Activated CD8-positive, alpha-beta T cell treated with anti-CD3 and anti-CD28 coated beads, Interleukin-2, amount 10 ng/mL, durations not matched to agents 7 days and 5 days (primary cell): ENCODE measurements around the gene SEPTIN2. TPM values are rescaled to one million over a fixed set of nuclear protein-coding genes. Genes with fewer than 3 reads are reported as not detected.
"Not testable (repeated sequence)": the region's sequence is repeated elsewhere in the genome, so short reads cannot be mapped to it uniquely, and the experiment has no call there.

Experiments used
- ATAC-seq: fragments of 150-1000 bp; cut with Tn5 transposase; one replicate; pipeline ENCODE4 v1.10.0; 2021; ENCODE audit warnings: moderate library complexity
- CTCF ChIA-PET: fragments of 350-600 bp; sonication (Branson Sonifier 250); formaldehyde crosslinking; loops from one replicate; lab custom pipeline; 2021; ENCODE audit warnings: antibody characterized with exemption; lab: Charles Lee
- POLR2A ChIA-PET: fragments of 350-600 bp; sonication (Branson Sonifier 250); formaldehyde crosslinking; loops from one replicate; lab custom pipeline; 2021; ENCODE audit warnings: antibody characterized with exemption; lab: Charles Lee
- DNase-seq: peaks from one replicate; pipeline ENCODE4 v3.0.0-alpha.2; 2020
- H3K27ac Mint-ChIP-seq: one replicate; pipeline ENCODE4 v1.8.0; 2021; ENCODE audit warnings: mild to moderate bottlenecking, mixed read lengths
- H3K27me3 Mint-ChIP-seq: one replicate; pipeline ENCODE4 v1.8.0; 2021; ENCODE audit warnings: low read depth, mixed read lengths
- H3K36me3 Mint-ChIP-seq: one replicate; pipeline ENCODE4 v1.8.0; 2021; ENCODE audit warnings: low read depth, mixed read lengths
- H3K4me1 Mint-ChIP-seq: one replicate; pipeline ENCODE4 v1.8.0; 2021; ENCODE audit warnings: low read depth, mixed read lengths
- H3K4me3 Mint-ChIP-seq: one replicate; pipeline ENCODE4 v1.8.0; 2021; ENCODE audit warnings: mild to moderate bottlenecking, mixed read lengths
- H3K9me3 Mint-ChIP-seq: one replicate; pipeline ENCODE4 v1.8.0; 2022; ENCODE audit warnings: mixed read lengths; ENCODE audit not compliant: insufficient read depth
- total RNA-seq, 2 experiments: library from RNA; stranded (reverse); gene quantifications; one replicate each; pipeline ENCODE4 v1.2.3, GENCODE V29; 2021

Gene SEPTIN2
- total RNA-seq, 2 experiments from 2014 or later = 247 TPM

DNA sequence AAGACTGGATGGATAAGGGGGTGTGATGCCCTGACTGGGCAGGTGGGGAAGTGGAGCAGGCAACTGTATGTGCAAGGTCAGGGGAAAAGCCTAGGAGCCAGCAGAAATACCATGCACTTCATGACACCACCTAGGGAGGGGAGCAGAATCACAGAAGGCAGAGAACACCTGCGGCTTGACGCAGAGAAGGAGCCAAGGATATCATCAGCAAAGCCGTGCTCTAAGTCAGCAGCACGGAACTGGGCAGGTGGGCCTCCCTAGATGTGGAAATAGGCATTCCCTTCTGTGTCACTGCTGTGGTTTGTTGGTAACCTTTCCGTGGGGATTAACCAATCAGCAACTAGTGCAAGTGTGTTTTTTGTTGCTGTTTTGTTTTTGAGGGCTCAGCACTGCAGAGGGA lies 41.6 kb upstream of the SEPTIN2 start:
- H3K4me3 Mint-ChIP-seq = no peak overlapping the region
- ChIA-PET POLR2A (no interaction called here), CTCF (no interaction called here)
- peaks cover 12% of the 10 kb centered on the region for H3K9me3 Mint-ChIP-seq
- H3K27ac Mint-ChIP-seq = no peak overlapping the region
- H3K36me3 Mint-ChIP-seq = peaks cover 32% of the 10 kb centered on the region
- peaks cover 24% of the 10 kb centered on the region for H3K4me1 Mint-ChIP-seq
- DNase-seq (no peak), ATAC-seq (no peak)
- H3K27me3 Mint-ChIP-seq = no peaks in the 10 kb centered on the region

DNA sequence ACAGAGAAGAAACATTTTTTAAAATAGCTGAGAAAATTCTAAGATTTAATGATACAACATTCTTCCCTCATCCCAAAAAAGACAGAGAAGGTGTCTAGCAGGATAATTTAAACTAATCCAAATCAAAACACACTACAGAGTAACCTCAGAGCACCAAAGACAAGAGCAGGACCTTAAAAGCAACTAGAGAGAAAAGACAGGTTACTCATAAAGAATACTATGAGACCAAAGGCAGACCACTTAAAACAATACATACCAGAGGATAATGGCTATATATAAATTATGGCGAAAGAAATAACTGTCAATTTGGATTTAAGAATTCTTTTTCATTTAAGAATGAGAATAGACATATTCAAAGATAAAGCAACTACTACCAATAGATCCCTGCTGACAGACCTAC lies 40.2 kb upstream of the SEPTIN2 start:
- H3K36me3 Mint-ChIP-seq = peaks cover 31% of the 10 kb centered on the region
- ATAC-seq (no peak), DNase-seq (no peak)
- CTCF ChIA-PET = interaction anchor here (0.8 kb wide), 1 partner anchor 8 kb away, joined by 3 read pairs; no protein-coding TSS in a partner anchor
- H3K4me3 Mint-ChIP-seq = no peak overlapping the region
- no peak overlapping the region for H3K27ac Mint-ChIP-seq
- H3K4me1 Mint-ChIP-seq = peaks cover 26% of the 10 kb centered on the region
- peaks cover 12% of the 10 kb centered on the region for H3K9me3 Mint-ChIP-seq
- H3K27me3 Mint-ChIP-seq = no peaks in the 10 kb centered on the region
- POLR2A ChIA-PET = no interaction called here

DNA sequence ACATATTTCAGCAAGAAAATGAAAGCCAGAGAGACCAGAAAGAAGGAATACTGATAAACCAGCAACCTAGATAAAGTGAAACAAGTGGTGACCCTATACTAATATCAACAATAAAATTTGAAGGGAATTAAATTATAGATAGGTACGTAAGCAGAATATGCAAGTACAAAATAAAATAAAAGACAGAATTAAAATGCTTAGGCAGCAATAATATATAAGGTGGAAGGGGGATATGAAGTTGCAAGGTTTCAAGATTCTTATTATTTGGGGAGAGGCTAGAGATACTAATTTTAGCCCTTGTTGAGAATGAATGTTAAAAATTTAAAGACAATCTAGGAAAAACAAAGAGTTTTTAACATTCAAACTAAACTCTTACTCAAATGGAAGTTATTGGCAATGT lies 39.8 kb upstream of the SEPTIN2 start:
- Mint-ChIP-seq H3K4me1 (peaks cover 25% of the 10 kb centered on the region), H3K27ac (no peak overlapping the region), H3K9me3 (peaks cover 12% of the 10 kb centered on the region), H3K36me3 (peaks cover 31% of the 10 kb centered on the region), H3K4me3 (no peak overlapping the region), H3K27me3 (no peaks in the 10 kb centered on the region)
- ATAC-seq = no peak
- ChIA-PET POLR2A (no interaction called here), CTCF (interaction anchor here (0.8 kb wide), 1 partner anchor 8 kb away, joined by 3 read pairs; no protein-coding TSS in a partner anchor)
- DNase-seq = no peak

DNA sequence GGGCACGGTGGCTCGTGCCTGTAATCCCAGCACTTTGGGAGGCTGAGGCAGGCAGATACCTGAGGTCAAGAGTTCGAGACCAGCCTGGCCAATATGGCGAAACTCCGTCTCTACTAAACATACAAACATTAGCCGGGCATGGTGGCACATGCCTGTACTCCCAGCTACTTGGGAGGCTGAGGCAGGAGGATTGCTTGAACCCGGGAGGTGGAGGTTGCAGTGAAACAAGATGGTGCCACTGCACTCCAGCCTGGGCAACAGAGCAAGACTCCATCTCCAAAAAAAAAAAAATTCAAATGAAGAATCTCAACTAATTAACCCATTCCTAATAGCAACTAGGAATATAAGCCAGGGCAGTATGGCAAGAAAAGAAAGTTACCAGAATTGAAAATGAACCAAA lies 37.4 kb upstream of the SEPTIN2 start:
- not testable (repeated sequence) for H3K27ac Mint-ChIP-seq, H3K4me3 Mint-ChIP-seq, H3K27me3 Mint-ChIP-seq, ATAC-seq, DNase-seq
- POLR2A ChIA-PET = interaction anchor here (0.7 kb wide), 1 partner anchor 302 kb away, joined by 3 read pairs; no protein-coding TSS in a partner anchor
- CTCF ChIA-PET = interaction anchor here (1.1 to 1.6 kb wide), 2 partner anchors 12 to 21 kb away, joined by 3 read pairs; no protein-coding TSS in a partner anchor
- H3K4me1 Mint-ChIP-seq = peaks cover 20% of the 10 kb centered on the region
- H3K36me3 Mint-ChIP-seq = peaks cover 31% of the 10 kb centered on the region
- H3K9me3 Mint-ChIP-seq = peaks cover 12% of the 10 kb centered on the region

DNA sequence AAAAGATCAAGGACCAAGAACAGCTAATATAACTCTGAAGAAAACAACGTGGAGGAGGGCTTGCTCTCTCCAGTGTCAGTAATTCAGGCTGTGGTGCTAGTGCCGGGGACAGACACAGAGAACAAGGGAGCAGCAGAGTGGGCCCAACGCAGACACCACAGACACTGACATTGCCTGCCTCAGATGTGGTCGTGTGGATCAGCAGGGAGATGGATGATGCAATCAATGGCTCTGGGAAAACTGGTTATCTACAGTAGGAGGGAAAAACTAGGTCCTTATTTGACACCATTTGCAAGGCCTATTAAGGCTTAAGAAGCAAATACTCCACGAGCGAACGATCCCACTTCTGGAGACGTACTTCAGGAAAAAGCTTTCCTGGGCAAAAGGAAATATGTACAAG lies 36.3 kb upstream of the SEPTIN2 start:
- no peak overlapping the region for H3K4me3 Mint-ChIP-seq
- ChIA-PET CTCF (interaction anchor here (1.2 kb wide), 1 partner anchor 9 kb away, joined by 4 read pairs; no protein-coding TSS in a partner anchor), POLR2A (no interaction called here)
- H3K27ac Mint-ChIP-seq = no peak overlapping the region
- DNase-seq = no peak
- peaks cover 19% of the 10 kb centered on the region for H3K4me1 Mint-ChIP-seq
- peaks cover 12% of the 10 kb centered on the region for H3K9me3 Mint-ChIP-seq
- H3K36me3 Mint-ChIP-seq = peaks cover 26% of the 10 kb centered on the region
- no peak for ATAC-seq
- H3K27me3 Mint-ChIP-seq = no peaks in the 10 kb centered on the region

DNA sequence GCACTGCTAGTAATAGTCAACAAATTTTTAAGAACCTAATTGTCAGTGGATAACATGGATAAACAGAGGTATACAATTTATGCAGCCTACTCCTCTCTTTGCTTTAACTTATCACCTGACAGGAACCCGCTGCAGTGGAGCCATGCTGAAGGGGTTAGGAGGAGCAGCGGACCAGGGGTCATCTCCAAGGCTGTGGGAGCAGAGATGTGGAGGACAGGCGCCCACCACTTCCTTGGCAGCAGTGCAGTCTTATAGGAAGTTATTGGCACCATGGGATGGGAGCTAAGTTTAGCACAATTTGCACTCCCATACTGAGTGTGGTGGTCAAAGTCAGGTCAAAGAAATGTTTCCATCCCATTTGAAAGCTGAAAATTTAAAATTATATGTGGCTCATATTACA lies 35.9 kb upstream of the SEPTIN2 start:
- Mint-ChIP-seq H3K27ac (no peak overlapping the region), H3K36me3 (peaks cover 24% of the 10 kb centered on the region), H3K4me1 (peaks cover 20% of the 10 kb centered on the region), H3K9me3 (peaks cover 12% of the 10 kb centered on the region), H3K27me3 (no peaks in the 10 kb centered on the region), H3K4me3 (no peak overlapping the region)
- no peak for DNase-seq
- CTCF ChIA-PET = interaction anchor here (1.2 kb wide), 1 partner anchor 9 kb away, joined by 4 read pairs; no protein-coding TSS in a partner anchor
- no peak for ATAC-seq
- POLR2A ChIA-PET = no interaction called here

DNA sequence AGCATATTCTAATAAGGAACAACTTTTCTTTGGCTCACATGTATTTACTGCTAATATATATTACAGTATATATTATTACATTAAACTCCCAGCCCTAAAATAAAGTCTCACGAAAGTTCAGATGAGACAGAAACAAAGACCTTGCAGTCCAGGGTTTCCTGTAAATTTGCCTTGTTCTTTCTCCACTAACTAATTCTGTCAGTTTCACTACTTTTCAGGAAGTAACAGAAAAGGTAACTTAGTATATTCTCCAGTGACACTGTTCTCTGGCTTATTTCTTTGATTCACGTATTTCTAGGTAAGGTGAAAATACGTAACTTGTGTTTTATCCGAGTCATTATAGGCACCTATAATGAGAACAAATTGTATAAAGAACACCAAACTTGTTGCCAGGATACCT lies 35.4 kb upstream of the SEPTIN2 start:
- Mint-ChIP-seq H3K9me3 (peaks cover 11% of the 10 kb centered on the region), H3K27ac (no peak overlapping the region), H3K27me3 (no peaks in the 10 kb centered on the region), H3K4me1 (peaks cover 22% of the 10 kb centered on the region), H3K36me3 (peaks cover 21% of the 10 kb centered on the region), H3K4me3 (no peak overlapping the region)
- ChIA-PET CTCF (interaction anchor here (1.2 kb wide), 1 partner anchor 8 kb away, joined by 4 read pairs; no protein-coding TSS in a partner anchor), POLR2A (no interaction called here)
- DNase-seq = no peak
- ATAC-seq = no peak

DNA sequence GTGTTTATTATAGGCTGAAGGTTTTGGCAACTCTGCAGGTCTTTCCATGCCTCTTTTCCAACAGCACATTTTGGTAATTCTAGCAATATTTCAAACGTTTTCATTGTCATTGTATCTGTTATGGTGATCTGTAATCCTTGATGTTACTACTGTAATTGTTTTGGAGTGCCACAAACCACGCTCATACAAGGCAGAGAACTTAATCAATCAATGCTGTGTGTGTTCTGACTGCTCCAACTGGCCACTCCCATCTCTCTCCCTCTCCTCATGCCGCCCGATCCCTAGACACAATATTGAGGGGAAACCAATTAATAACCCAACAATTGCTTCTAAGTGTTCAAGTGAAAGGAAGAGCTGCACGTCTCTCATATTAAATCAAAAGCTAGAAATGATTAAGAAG lies 33.2 kb upstream of the SEPTIN2 start:
- no peak overlapping the region for H3K4me3 Mint-ChIP-seq
- no peak for DNase-seq
- ATAC-seq = no peak
- H3K9me3 Mint-ChIP-seq = no peaks in the 10 kb centered on the region
- ChIA-PET POLR2A (no interaction called here), CTCF (interaction anchor here (1.5 kb wide), 1 partner anchor 21 kb away, joined by 4 read pairs; no protein-coding TSS in a partner anchor)
- H3K27me3 Mint-ChIP-seq = no peaks in the 10 kb centered on the region
- H3K4me1 Mint-ChIP-seq = peaks cover 24% of the 10 kb centered on the region
- H3K27ac Mint-ChIP-seq = no peak overlapping the region
- H3K36me3 Mint-ChIP-seq = peaks cover 15% of the 10 kb centered on the region

DNA sequence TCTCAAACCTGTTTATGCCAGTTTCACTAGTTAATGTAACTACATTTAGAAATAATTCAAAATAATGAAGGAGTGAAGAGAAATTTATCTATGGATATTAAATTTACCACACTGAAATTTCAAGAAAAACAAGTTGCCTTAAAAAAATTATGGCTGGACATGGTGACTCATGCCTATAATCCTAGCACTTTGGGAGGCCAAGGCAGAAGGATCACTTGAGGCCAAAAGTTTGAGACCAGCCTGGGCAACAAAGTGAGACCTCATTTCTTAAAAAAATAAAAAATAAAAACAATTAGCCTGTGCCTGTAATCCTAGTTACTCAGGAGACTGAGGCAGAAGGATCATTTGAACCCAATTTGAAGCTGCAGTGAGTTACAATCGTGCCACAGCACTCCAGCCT lies 30.1 kb upstream of the SEPTIN2 start:
- H3K36me3 Mint-ChIP-seq = peaks cover 18% of the 10 kb centered on the region
- no peaks in the 10 kb centered on the region for H3K27me3 Mint-ChIP-seq
- no peaks in the 10 kb centered on the region for H3K9me3 Mint-ChIP-seq
- H3K4me3 Mint-ChIP-seq = no peak overlapping the region
- H3K27ac Mint-ChIP-seq = no peak overlapping the region
- POLR2A ChIA-PET = no interaction called here
- CTCF ChIA-PET = no interaction called here
- peaks cover 23% of the 10 kb centered on the region for H3K4me1 Mint-ChIP-seq
- no peak for ATAC-seq
- DNase-seq = no peak

DNA sequence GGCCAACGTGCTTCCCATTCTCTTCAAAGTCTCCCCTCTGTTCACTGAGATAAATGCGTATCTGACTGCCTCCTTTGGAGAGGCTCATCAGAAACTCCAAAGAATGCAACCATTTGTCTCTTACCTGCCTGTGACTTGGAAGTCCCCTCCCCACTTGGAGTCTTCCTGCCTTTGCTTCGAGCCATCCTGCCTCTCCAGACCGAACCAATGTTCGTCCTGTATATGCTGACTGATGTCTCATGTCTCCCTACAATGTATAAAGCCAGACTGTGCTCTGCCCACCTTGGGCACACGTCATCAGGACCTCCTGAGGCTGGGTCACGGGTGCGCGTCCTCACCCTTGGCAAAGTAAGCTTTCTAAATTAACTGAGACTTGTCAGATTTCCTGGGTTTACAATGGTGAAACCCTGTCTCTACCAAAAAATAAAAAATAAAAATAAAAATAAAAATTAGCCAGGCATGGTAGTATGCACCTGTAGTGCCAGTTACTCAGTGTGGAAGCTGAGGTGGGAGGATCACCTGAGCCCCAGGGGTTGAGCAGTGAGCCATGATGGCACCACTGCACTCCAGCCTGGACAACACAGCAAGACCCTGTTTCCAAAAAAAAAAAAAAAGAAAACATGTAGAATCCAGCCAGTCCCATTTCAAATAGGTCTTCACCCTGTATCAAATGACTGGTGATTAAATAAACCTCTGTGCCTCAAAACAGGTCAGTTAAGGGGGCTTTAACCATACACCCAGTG lies 29.2 kb upstream of the SEPTIN2 start:
- Mint-ChIP-seq H3K4me3 (no peak overlapping the region), H3K9me3 (no peaks in the 10 kb centered on the region), H3K4me1 (peaks cover 27% of the 10 kb centered on the region), H3K36me3 (peaks cover 18% of the 10 kb centered on the region), H3K27ac (no peak overlapping the region), H3K27me3 (no peaks in the 10 kb centered on the region)
- POLR2A ChIA-PET = no interaction called here
- ATAC-seq (no peak), DNase-seq (no peak)
- CTCF ChIA-PET = no interaction called here

DNA sequence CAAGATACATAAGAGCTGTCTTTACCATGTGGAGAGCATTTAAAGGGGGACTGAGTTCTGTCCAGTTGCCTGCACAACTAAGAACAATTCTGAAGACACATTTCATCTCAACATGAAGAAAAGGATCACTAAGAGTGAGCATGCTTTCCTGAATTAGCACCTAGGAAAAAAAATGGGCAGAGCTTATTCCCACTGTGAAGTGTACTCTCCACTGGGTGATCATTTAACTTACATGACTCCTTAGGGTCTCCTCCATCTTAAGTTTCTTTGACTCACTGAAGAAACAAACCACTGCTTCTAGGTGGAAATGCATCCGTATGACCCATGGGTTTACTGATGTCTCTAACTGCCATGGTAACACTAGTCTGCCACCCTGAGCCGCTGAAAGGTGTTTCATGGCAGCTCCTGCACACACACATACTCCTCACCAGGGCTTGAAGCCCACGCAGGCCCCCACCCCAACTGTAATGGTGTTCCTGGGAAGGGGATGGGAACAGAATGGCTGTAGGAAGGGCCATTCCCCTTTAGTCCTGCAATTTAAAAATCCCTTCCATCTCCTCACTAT lies 27.3 kb upstream of the SEPTIN2 start:
- Mint-ChIP-seq H3K27me3 (no peaks in the 10 kb centered on the region), H3K4me3 (no peak overlapping the region), H3K4me1 (peaks cover 29% of the 10 kb centered on the region), H3K36me3 (peaks cover 18% of the 10 kb centered on the region), H3K27ac (no peak overlapping the region), H3K9me3 (no peaks in the 10 kb centered on the region)
- ChIA-PET POLR2A (interaction anchor here (1.0 kb wide), 1 partner anchor 27 kb away, joined by 3 read pairs; the partner anchor contains the start of genes HDLBP and SEPTIN2), CTCF (interaction anchor here (1.5 kb wide), 1 partner anchor 8 kb away, joined by 4 read pairs; no protein-coding TSS in a partner anchor)
- ATAC-seq (no peak), DNase-seq (no peak)

DNA sequence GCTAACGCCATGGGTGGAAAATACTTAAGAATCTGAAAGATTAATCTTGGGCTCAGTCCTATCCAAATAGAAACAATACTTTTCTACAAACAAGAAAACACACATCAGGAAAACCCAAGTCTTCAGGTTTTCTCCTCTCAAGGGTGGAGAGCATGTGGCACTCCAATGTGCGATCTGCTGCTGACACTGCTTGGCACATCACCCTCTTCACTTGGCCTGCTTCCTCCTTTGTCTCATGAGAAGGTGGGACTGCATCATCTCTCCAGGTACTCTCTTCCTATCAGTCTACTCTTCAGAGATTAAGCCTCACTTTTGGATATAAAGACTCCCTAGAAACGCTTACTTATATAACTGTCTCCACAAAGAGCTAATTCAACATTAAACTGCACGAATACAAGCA lies 26.7 kb upstream of the SEPTIN2 start:
- Mint-ChIP-seq H3K9me3 (no peaks in the 10 kb centered on the region), H3K4me1 (peaks cover 29% of the 10 kb centered on the region), H3K36me3 (peaks cover 18% of the 10 kb centered on the region), H3K27ac (no peak overlapping the region), H3K27me3 (no peaks in the 10 kb centered on the region), H3K4me3 (no peak overlapping the region)
- POLR2A ChIA-PET = no interaction called here
- DNase-seq = no peak
- CTCF ChIA-PET = interaction anchor here (1.1 to 1.5 kb wide), 2 partner anchors 9 to 28 kb away, joined by 3 to 4 read pairs; no protein-coding TSS in a partner anchor
- no peak for ATAC-seq
